Measurements from ENCODE around the gene CCDC141. TPM values are rescaled to one million over a fixed set of nuclear protein-coding genes. Genes with fewer than 3 reads are reported as not detected.

The CCDC141 gene
- total RNA-seq, 4 donors from 2014 or later, result 0.08 to 1.3 (median 0.73) TPM

GRCh38 chr2:178913049-178913441 lies 136.9 kb downstream of the CCDC141 start:
- DNase-seq (ENCODE audit: low spot score in 2 of 2), result no peak
- TF ChIP-seq EP300 (IDR thresholded peaks at IDR 0.05) (no peak), POLR2A (IDR thresholded peaks at IDR 0.05) (no peak), CTCF (IDR thresholded peaks at IDR 0.05) (no peak), POLR2AphosphoS5 (IDR thresholded peaks at IDR 0.05) (no peak)
- Histone ChIP-seq H3K27ac (no peak overlapping the region), H3K27me3 (no peaks in the 10 kb centered on the region), H3K4me1 (no peaks in the 10 kb centered on the region), H3K4me3 (no peak overlapping the region), H3K9me3 (no peaks in the 10 kb centered on the region), H3K36me3 (no peaks in the 10 kb centered on the region)
- WGBS, result 93% methylated on average over 1 of the region's 1 CpG

- WGBS, result 91% methylated on average over 2 of the region's 2 CpGs
- TF ChIP-seq POLR2A (IDR thresholded peaks at IDR 0.05) (no peak), POLR2AphosphoS5 (IDR thresholded peaks at IDR 0.05) (no peak), EP300 (IDR thresholded peaks at IDR 0.05) (no peak), CTCF (IDR thresholded peaks at IDR 0.05) (no peak)
- no peak for DNase-seq (ENCODE audit: low spot score in 2 of 2)
- Histone ChIP-seq H3K36me3 (no peaks in the 10 kb centered on the region), H3K27me3 (no peaks in the 10 kb centered on the region), H3K4me1 (no peaks in the 10 kb centered on the region), H3K9me3 (no peaks in the 10 kb centered on the region), H3K27ac (no peak overlapping the region), H3K4me3 (no peak overlapping the region)
Observed at GRCh38 chr2:178912416-178913048, 137.4 kb downstream of the CCDC141 start.

DNA sequence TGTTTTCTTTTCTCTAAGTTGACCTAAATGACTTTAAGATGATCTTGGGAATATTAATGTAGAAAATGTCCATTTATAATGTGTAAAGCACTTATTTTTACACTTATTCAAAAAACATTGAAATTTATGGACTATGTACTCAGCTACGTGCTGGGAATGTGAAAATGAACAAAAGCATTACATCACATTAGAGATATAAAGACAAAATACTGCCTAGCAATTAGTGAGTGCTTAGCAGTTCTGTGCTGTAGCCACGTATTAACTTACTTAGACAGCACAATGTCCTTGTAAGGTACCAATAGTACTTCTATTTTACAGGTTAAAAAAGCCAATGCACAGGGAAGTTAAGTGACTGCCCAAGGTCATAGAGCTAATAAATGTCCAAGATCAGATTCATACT lies 138.9 kb downstream of the CCDC141 start:
- DNase-seq (ENCODE audit: low spot score in 2 of 2), result no peak
- Histone ChIP-seq H3K9me3 (no peaks in the 10 kb centered on the region), H3K27ac (no peak overlapping the region), H3K4me3 (no peak overlapping the region), H3K4me1 (no peaks in the 10 kb centered on the region), H3K27me3 (no peaks in the 10 kb centered on the region), H3K36me3 (no peaks in the 10 kb centered on the region)
- 70% methylated on average over 2 of the region's 2 CpGs for WGBS
- TF ChIP-seq EP300 (IDR thresholded peaks at IDR 0.05), result no peak
- TF ChIP-seq CTCF (IDR thresholded peaks at IDR 0.05), result no peak
- TF ChIP-seq POLR2A (IDR thresholded peaks at IDR 0.05), result no peak
- no peak for TF ChIP-seq POLR2AphosphoS5 (IDR thresholded peaks at IDR 0.05)

GRCh38 chr2:178910005-178910404 lies 139.9 kb downstream of the CCDC141 start:
- H3K9me3 ChIP-seq, result no peaks in the 10 kb centered on the region
- no peak for TF ChIP-seq POLR2AphosphoS5 (IDR thresholded peaks at IDR 0.05)
- no peak for TF ChIP-seq EP300 (IDR thresholded peaks at IDR 0.05)
- no peak for TF ChIP-seq CTCF (IDR thresholded peaks at IDR 0.05)
- no peak for TF ChIP-seq POLR2A (IDR thresholded peaks at IDR 0.05)
- no peak for DNase-seq (ENCODE audit: low spot score in 2 of 2)
- WGBS, result 61% methylated on average over 5 of the region's 5 CpGs
- H3K36me3 ChIP-seq, result no peaks in the 10 kb centered on the region
- no peak overlapping the region for H3K27ac ChIP-seq
- no peaks in the 10 kb centered on the region for H3K4me1 ChIP-seq
- no peaks in the 10 kb centered on the region for H3K27me3 ChIP-seq
- no peak overlapping the region for H3K4me3 ChIP-seq

DNA sequence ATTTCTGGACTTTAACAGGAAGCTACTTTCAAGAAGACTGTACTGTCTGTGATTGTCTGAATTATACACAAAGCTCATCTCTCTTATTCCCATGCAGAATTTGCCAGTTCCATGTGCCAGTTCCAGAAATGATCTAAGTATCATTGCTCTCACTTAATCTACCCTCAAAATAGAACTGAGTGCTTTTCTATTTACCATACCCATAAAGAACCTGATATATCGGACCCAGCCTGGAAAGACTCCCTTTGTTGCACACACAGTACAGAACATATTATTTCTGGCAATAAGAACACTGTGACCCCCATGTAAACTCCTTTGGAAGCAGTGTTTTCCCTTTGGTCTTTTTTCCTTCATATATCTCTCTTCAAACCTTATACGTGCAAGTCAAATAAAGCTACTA lies 140.4 kb downstream of the CCDC141 start:
- no peak overlapping the region for H3K4me3 ChIP-seq
- 81% methylated on average over 2 of the region's 2 CpGs for WGBS
- H3K27me3 ChIP-seq, result no peaks in the 10 kb centered on the region
- no peak for DNase-seq (ENCODE audit: low spot score in 2 of 2)
- TF ChIP-seq EP300 (IDR thresholded peaks at IDR 0.05) (no peak), POLR2AphosphoS5 (IDR thresholded peaks at IDR 0.05) (no peak), CTCF (IDR thresholded peaks at IDR 0.05) (no peak)
- no peaks in the 10 kb centered on the region for H3K36me3 ChIP-seq
- no peaks in the 10 kb centered on the region for H3K9me3 ChIP-seq
- no peak overlapping the region for H3K27ac ChIP-seq
- H3K4me1 ChIP-seq, result no peaks in the 10 kb centered on the region
